GM12864 (cell line): ENCODE results near the gene WSCD1.

Experiments used
- DNase-seq: peaks from one replicate; pipeline ENCODE4 v3.0.0-alpha.2; 2011; ENCODE audit warnings: low read depth
- H3K4me3 ChIP-seq: 2 replicates; pipeline ENCODE4 v1.5.1; 2011; ENCODE audit warnings: mild to moderate bottlenecking, low read depth, low read length, control low read depth
- CTCF ChIP-seq: IDR thresholded peaks from 2 replicates; pipeline ENCODE4 v1.5.1; 2011; ENCODE audit warnings: low read depth, mild to moderate bottlenecking, moderate library complexity, low read length, control low read depth, inconsistent platforms; ENCODE audit errors: missing control alignments

WSCD1 gene

DNA sequence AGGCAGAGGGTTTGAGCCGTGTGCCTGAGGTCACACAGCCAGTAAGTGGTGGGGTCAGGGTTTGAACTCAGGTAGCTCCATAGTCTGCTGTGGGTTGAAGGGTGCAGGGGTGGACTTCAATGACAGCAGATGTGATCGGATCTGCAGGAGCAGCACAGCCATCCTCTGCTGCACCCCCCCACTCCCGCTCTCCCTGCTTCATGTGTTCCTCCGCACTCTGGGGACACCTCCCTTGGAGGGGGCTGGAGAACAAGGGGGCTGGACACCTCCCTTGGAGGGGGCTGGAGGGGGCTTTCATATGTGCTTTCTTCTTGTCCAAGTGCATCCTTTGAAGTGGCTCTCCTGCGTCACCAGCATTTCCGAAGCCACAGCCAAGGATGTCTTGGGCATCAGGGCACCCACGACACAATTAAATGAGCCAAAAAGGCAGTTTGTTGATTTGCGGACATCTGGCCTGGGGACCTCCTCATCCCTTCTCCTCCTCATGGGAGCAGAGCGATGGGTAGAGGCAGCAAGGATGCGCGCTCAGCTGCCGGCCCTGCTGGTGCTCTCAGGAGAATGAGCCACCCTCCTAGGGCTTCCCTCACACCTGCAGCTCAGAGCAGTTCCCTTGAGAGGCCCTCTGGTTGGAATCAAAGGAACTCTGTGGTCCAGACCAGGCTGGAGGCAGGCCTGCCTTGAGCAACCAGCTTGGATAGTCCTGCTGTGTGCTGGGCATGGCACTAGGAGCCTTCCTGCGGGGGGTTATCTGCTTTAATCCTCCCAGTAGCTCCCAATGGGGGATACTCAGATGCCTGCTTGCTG lies 26.2 kb downstream of the WSCD1 start:
- TF ChIP-seq CTCF = no peak
- DNase-seq = no peak
- H3K4me3 ChIP-seq = no peak overlapping the region

- DNase-seq = no peak
- no peak for TF ChIP-seq CTCF
- no peak overlapping the region for H3K4me3 ChIP-seq
Observed at GRCh38 chr17:6097005-6097279, 26.8 kb downstream of the WSCD1 start.

DNA sequence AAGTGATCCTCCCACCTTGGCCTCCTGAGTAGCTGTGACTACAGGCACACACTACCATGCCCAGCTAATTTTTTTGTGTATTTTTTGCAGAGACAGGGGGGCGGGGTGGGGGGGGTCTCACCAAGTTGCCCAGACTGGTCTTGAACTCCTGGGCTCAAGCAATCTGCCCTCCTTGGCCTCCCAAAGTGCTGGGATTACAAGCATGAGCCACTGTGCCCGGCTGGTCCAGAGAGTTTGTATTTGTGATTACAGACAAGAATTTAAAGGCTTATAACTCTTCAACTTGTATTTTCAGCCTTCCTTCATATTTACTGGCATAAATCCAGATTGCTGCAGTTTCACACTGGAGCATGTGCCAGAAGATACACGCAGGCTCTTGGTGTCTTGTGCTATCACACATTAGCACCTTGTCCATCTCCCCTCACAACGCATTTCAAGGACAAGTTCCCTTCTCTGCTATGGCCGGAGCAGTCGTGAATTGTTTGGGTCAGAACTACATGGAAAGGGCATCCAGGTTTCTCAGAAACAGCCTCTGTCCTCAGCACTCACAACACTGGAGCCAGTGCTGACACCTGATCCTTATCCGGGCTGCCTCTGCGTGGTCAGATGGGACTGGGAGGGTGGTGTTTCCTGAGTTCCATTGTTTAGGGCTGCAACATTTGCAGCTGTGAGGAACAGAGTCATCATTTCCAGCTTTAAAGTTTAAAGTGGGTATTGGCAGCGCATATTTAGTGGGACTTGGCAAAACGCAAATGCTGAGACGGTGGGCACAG lies 28.1 kb downstream of the WSCD1 start:
- H3K4me3 ChIP-seq = no peak overlapping the region
- no peak for TF ChIP-seq CTCF
- no peak for DNase-seq

DNA sequence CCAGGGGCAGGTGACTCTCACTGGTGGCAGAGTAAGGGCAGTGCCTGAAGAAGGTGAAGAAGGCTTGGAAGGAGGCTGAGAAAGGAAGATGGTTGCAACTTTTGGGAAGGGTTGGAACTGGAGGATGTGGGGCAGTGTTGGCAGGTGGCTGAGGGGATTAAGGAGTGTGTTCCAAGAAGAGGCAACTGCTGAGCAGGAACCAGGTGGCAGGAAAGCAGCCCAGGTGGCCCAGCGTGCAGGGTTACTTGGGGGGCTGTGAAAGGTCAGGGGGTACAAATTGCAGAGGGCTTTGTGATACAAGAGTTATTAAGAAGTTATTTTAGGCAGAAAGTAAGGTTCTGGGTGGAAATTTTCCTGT lies 28.6 kb downstream of the WSCD1 start:
- TF ChIP-seq CTCF = no peak
- DNase-seq = no peak
- no peak overlapping the region for H3K4me3 ChIP-seq

DNA sequence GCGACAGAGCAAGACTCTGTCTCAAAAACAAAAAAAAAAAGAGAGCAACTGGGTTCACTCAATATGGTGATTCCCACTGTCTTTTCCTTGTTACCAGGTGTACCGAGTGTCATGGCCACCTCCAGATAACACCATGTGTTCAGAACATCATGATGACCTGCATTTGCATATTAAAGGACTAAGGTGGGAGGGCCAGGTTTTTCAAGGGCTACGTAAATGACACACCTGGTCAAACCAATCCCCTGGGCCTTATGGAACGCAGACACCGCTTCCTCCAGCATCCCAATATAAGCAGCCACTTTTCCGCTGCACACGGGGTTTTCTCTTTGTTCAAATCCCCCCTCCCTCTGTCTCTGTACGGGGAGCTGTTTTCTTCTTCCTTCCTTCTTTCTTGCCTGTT lies 29.3 kb downstream of the WSCD1 start:
- no peak for TF ChIP-seq CTCF
- no peak for DNase-seq
- H3K4me3 ChIP-seq = no peak overlapping the region

- TF ChIP-seq CTCF = no peak
- no peak for DNase-seq
Observed at GRCh38 chr17:6100146-6100545, 30.0 kb downstream of the WSCD1 start.

More at GRCh38 chr17:6100146-6100545, 30.0 kb downstream of the WSCD1 start:
- H3K4me3 ChIP-seq = no peak overlapping the region
